ENCODE measurements around the gene ENO4. TPM values are rescaled to one million over a fixed set of nuclear protein-coding genes. Genes with fewer than 3 reads are reported as not detected.

ENO4 gene
- total RNA-seq, 4 donors from 2014 or later, result 0.27 to 0.40 TPM; not detected in 2

- in situ Hi-C loops (cut with MboI; ENCODE audit: low pct_ligation_motif_present in 1 of 4, low pct_unique_long_range_greater_than_20kb in 1 of 4, low sequenced_read_pairs in 3 of 4) (no loop called here), intact Hi-C loops (cut with DNase I; ENCODE audit: low total_unique reads) (no loop called here)
- TF ChIP-seq POLR2A (IDR thresholded peaks at IDR 0.05) (no peak), EP300 (IDR thresholded peaks at IDR 0.05; ENCODE audit: low read depth) (no peak), CTCF (IDR thresholded peaks at IDR 0.05) (no peak)
- no peak for DNase-seq
- H3K4me3 ChIP-seq, result no peak overlapping the region
- WGBS, 2 donors (ENCODE audit: low coverage in 1 of 2), result 77 to 86% methylated on average over 7 of the region's 7 CpGs
- no peaks in the 10 kb centered on the region for H3K36me3 ChIP-seq
- H3K27me3 ChIP-seq, result no peaks in the 10 kb centered on the region
- peaks cover 0 to 6% (median 0%) of the 10 kb centered on the region in 4 donors for H3K4me1 ChIP-seq
- no peaks in the 10 kb centered on the region for H3K9me3 ChIP-seq
- no peak overlapping the region for H3K27ac ChIP-seq
These were observed 13.6 kb upstream of the ENO4 start for GRCh38 chr10:116835658-116836057.

GRCh38 chr10:116836083-116836482 is 13.2 kb upstream of the ENO4 start:
- 71 to 80% methylated on average over 2 to 4 of the region's 4 CpGs for whole genome bisulfite sequencing, 2 donors (ENCODE audit: low coverage in 1 of 2)
- no peaks in the 10 kb centered on the region for H3K27me3 ChIP-seq
- DNase-seq, result no peak
- in situ Hi-C loops (cut with MboI; ENCODE audit: low pct_ligation_motif_present in 1 of 4, low pct_unique_long_range_greater_than_20kb in 1 of 4, low sequenced_read_pairs in 3 of 4), result no loop called here
- H3K9me3 ChIP-seq, result no peaks in the 10 kb centered on the region
- intact Hi-C loops (cut with DNase I; ENCODE audit: low total_unique reads), result no loop called here
- no peaks in the 10 kb centered on the region for H3K36me3 ChIP-seq
- no peak for TF ChIP-seq EP300 (IDR thresholded peaks at IDR 0.05; ENCODE audit: low read depth)
- TF ChIP-seq CTCF (IDR thresholded peaks at IDR 0.05), result no peak
- no peak for TF ChIP-seq POLR2A (IDR thresholded peaks at IDR 0.05)
- TF ChIP-seq POLR2AphosphoS5 (IDR thresholded peaks at IDR 0.05), result no peak
- H3K27ac ChIP-seq, result no peak overlapping the region
- H3K4me1 ChIP-seq, result peaks cover 0 to 6% (median 0%) of the 10 kb centered on the region in 4 donors
- no peak overlapping the region for H3K4me3 ChIP-seq

GRCh38 chr10:116836902-116837523 is 12.3 kb upstream of the ENO4 start:
- WGBS, 2 donors (ENCODE audit: low coverage in 1 of 2), result 58 to 85% methylated on average over 7 to 8 of the region's 8 CpGs
- H3K27me3 ChIP-seq, result no peaks in the 10 kb centered on the region
- no peaks in the 10 kb centered on the region for H3K9me3 ChIP-seq
- intact Hi-C loops (cut with DNase I; ENCODE audit: low total_unique reads) (no loop called here), in situ Hi-C loops (cut with MboI; ENCODE audit: low pct_ligation_motif_present in 1 of 4, low pct_unique_long_range_greater_than_20kb in 1 of 4, low sequenced_read_pairs in 3 of 4) (no loop called here)
- peaks cover 0 to 6% (median 0%) of the 10 kb centered on the region in 4 donors for H3K4me1 ChIP-seq
- H3K4me3 ChIP-seq, result no peak overlapping the region
- no peak overlapping the region for H3K27ac ChIP-seq
- no peak for DNase-seq
- no peak for TF ChIP-seq CTCF (IDR thresholded peaks at IDR 0.05)
- TF ChIP-seq EP300 (IDR thresholded peaks at IDR 0.05; ENCODE audit: low read depth), result no peak
- TF ChIP-seq POLR2A (IDR thresholded peaks at IDR 0.05), result no peak
- TF ChIP-seq POLR2AphosphoS5 (IDR thresholded peaks at IDR 0.05), result no peak
- H3K36me3 ChIP-seq, result no peaks in the 10 kb centered on the region

- in situ Hi-C loops (cut with MboI; ENCODE audit: low pct_ligation_motif_present in 1 of 4, low pct_unique_long_range_greater_than_20kb in 1 of 4, low sequenced_read_pairs in 3 of 4) (no loop called here), intact Hi-C loops (cut with DNase I; ENCODE audit: low total_unique reads) (no loop called here)
- TF ChIP-seq POLR2AphosphoS5 (IDR thresholded peaks at IDR 0.05), result no peak
- no peak for TF ChIP-seq CTCF (IDR thresholded peaks at IDR 0.05)
- TF ChIP-seq POLR2A (IDR thresholded peaks at IDR 0.05), result no peak
- TF ChIP-seq EP300 (IDR thresholded peaks at IDR 0.05; ENCODE audit: low read depth), result no peak
- Histone ChIP-seq H3K27me3 (no peaks in the 10 kb centered on the region), H3K36me3 (no peaks in the 10 kb centered on the region), H3K4me3 (no peak overlapping the region), H3K27ac (no peak overlapping the region), H3K9me3 (no peaks in the 10 kb centered on the region), H3K4me1 (peaks cover 0 to 6% (median 0%) of the 10 kb centered on the region in 4 donors)
- no peak for DNase-seq
- WGBS, 2 donors (ENCODE audit: low coverage in 1 of 2), result 17 to 60% methylated on average over 1 to 5 of the region's 5 CpGs
These were observed 11.1 kb upstream of the ENO4 start for GRCh38 chr10:116838143-116838725.
